Measurements from ENCODE around the gene CRKL.

DNA sequence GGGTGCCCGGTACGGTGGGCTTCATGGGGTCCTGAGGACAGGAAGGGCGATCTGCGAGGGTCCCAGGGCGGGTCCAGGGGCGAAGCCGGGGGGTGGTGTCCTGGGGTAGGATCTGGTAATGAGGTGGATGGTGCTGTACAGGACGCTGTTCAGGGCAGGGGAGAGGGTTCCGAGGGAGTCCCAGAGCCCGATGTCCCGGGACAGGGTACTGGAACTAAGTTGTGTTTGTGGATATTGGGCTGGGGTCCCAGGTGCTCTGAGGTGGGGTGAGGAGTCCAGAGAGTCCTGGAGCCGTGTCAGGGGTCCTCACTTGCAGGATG lies 65.3 kb downstream of the CRKL start:
- no peak for TF ChIP-seq CTCF (IDR thresholded peaks at IDR 0.05)
- TF ChIP-seq POLR2A (IDR thresholded peaks at IDR 0.05): no peak
- no peak for TF ChIP-seq POLR2AphosphoS5 (IDR thresholded peaks at IDR 0.05)
